Stimulated activated CD8-positive, alpha-beta memory T cell treated with anti-CD3 and anti-CD28 coated beads, Interleukin-4, amount 100 ng/mL, for 48 hours (primary cell): ENCODE results near the gene PCID2.

Experiments used
- DNase-seq: peaks from one replicate; pipeline ENCODE4 v3.0.0-alpha.2; 2020

The PCID2 gene

GRCh38 chr13:113219256-113219940, 10.9 kb upstream of the PCID2 start:
- no peak for DNase-seq

- DNase-seq, result no peak
Observed at GRCh38 chr13:113218586-113218985, 10.1 kb upstream of the PCID2 start.

- DNase-seq, result no peak
Observed at GRCh38 chr13:113216254-113217048, 8.0 kb upstream of the PCID2 start.

GRCh38 chr13:113211774-113212173, 3.3 kb upstream of the PCID2 start:
- DNase-seq, result no peak

- DNase-seq, result no peak
Observed at GRCh38 chr13:113210833-113211232, 2.4 kb upstream of the PCID2 start.

- peak; percentile 72 for DNase-seq
Observed at GRCh38 chr13:113209759-113210421, 1.4 kb upstream of the PCID2 start.

GRCh38 chr13:113209336-113209758, 878 bp upstream of the PCID2 start, which contains the start of gene CUL4A:
CUL4A (plus strand) TSS chr13:113209613; CDS start chr13:113209628, 15 bp downstream.
- DNase-seq, result peak; percentile 79

- peak; percentile 41 for DNase-seq
Observed at GRCh38 chr13:113207890-113208420, 514 bp downstream of the PCID2 start.

- no peak for DNase-seq
Observed at GRCh38 chr13:113207460-113207859, 1.0 kb downstream of the PCID2 start.

- DNase-seq, result no peak
Observed at GRCh38 chr13:113205428-113205931, 3.0 kb downstream of the PCID2 start.

- no peak for DNase-seq
Observed at GRCh38 chr13:113204378-113204734, 4.1 kb downstream of the PCID2 start.

GRCh38 chr13:113203507-113204377, 4.7 kb downstream of the PCID2 start:
- no peak for DNase-seq

- DNase-seq, result no peak
Observed at GRCh38 chr13:113202912-113203311, 5.6 kb downstream of the PCID2 start.

- DNase-seq, result no peak
Observed at GRCh38 chr13:113201815-113202214, 6.7 kb downstream of the PCID2 start.

GRCh38 chr13:113196970-113197737, 11.3 kb downstream of the PCID2 start:
- DNase-seq, result no peak

- no peak for DNase-seq
Observed at GRCh38 chr13:113195360-113195759, 13.1 kb downstream of the PCID2 start.

GRCh38 chr13:113192902-113193301, 15.6 kb downstream of the PCID2 start:
- DNase-seq, result no peak

- DNase-seq, result no peak
Observed at GRCh38 chr13:113192279-113192678, 16.2 kb downstream of the PCID2 start.

- no peak for DNase-seq
Observed at GRCh38 chr13:113190181-113190580, 18.3 kb downstream of the PCID2 start.

GRCh38 chr13:113187883-113188665, 20.4 kb downstream of the PCID2 start:
- DNase-seq, result no peak

- DNase-seq, result peak; percentile 79
Observed at GRCh38 chr13:113187263-113187669, 21.2 kb downstream of the PCID2 start.
